Left renal pelvis (tissue), 4 donors: ENCODE measurements around the gene RPS13. TPM values are rescaled to one million over a fixed set of nuclear protein-coding genes. Genes with fewer than 3 reads are reported as not detected.
"Not testable (repeated sequence)": the region's sequence is repeated elsewhere in the genome, so short reads cannot be mapped to it uniquely, and the experiment has no call there.

Experiments
- DNase-seq, 4 donors: peaks; one replicate each; pipeline ENCODE4 v3.0.0-alpha.2; 2013; ENCODE audit warnings: low read depth in 4 of 4, low spot score in 3 of 4
- polyA plus RNA-seq, 4 donors: library from polyadenylated mRNA; unstranded; fragments of 120-200 nt; gene quantifications; one replicate each; pipeline ENCODE4 v1.2.1, GENCODE V29; 2013; ENCODE audit not compliant: insufficient read length in 4 of 4

Gene RPS13
- polyA plus RNA-seq, 4 donors: 1,142 to 1,416 (median 1,340) TPM

GRCh38 chr11:17036666-17037658 lies 40.5 kb downstream of the RPS13 start:
- no peak for DNase-seq

GRCh38 chr11:17034027-17034426 lies 43.4 kb downstream of the RPS13 start:
- not testable (repeated sequence) for DNase-seq

GRCh38 chr11:17026487-17027082 lies 50.9 kb downstream of the RPS13 start:
- DNase-seq: no peak

- DNase-seq: no peak
Measured at GRCh38 chr11:17024924-17025323, 52.5 kb downstream of the RPS13 start.

Other genes with a start within 250 kb of the RPS13 start
- 10 to 100 TPM in 3 of 4 donors, 1 to 10 TPM in 1; 5.4 to 55.4 (median 47.2) TPM for gene PLEKHA7, start 63.3 kb downstream of the RPS13 start, polyA plus RNA-seq
- 10 to 100 TPM; 38.5 to 72.1 (median 66.6) TPM for gene PIK3C2A, start 130.3 kb upstream of the RPS13 start, polyA plus RNA-seq
- 100 to 1,000 TPM in 2 of 4 donors, 10 to 100 TPM in 2; 60.6 to 138 (median 101) TPM for gene NUCB2, start 199.1 kb upstream of the RPS13 start, polyA plus RNA-seq